Superior temporal gyrus (tissue), 1 donor: Measurements from ENCODE around the gene KDR.

Experiments used
- DNase-seq: peaks from one replicate; pipeline ENCODE4 v3.0.0-alpha.2; 2016; ENCODE audit errors: extremely low spot score

Gene KDR

GRCh38 chr4:55079451-55080173 lies 45.8 kb downstream of the KDR start:
- no peak for DNase-seq

- DNase-seq: no peak
Measured at GRCh38 chr4:55078987-55079386, 46.4 kb downstream of the KDR start.

GRCh38 chr4:55077577-55077976 lies 47.8 kb downstream of the KDR start:
- no peak for DNase-seq

- DNase-seq: no peak
Measured at GRCh38 chr4:55075823-55076716, 49.3 kb downstream of the KDR start.

- DNase-seq: no peak
Measured at GRCh38 chr4:55075376-55075775, 50.0 kb downstream of the KDR start.

GRCh38 chr4:55074386-55074785 lies 51.0 kb downstream of the KDR start:
- DNase-seq: no peak

- no peak for DNase-seq
Measured at GRCh38 chr4:55071951-55072350, 53.4 kb downstream of the KDR start.

- DNase-seq: no peak
Measured at GRCh38 chr4:55069248-55069647, 56.1 kb downstream of the KDR start.

GRCh38 chr4:55068522-55068921 lies 56.9 kb downstream of the KDR start:
- DNase-seq: no peak

GRCh38 chr4:55066018-55066417 lies 59.4 kb downstream of the KDR start:
- no peak for DNase-seq

GRCh38 chr4:55055529-55055928 lies 69.9 kb downstream of the KDR start:
- DNase-seq: no peak

- DNase-seq: no peak
Measured at GRCh38 chr4:55051532-55051931, 73.9 kb downstream of the KDR start.

GRCh38 chr4:55050418-55050950 lies 74.9 kb downstream of the KDR start:
- DNase-seq: no peak

- no peak for DNase-seq
Measured at GRCh38 chr4:55038176-55038890, 87.1 kb downstream of the KDR start.

GRCh38 chr4:55037728-55038127 lies 87.7 kb downstream of the KDR start:
- no peak for DNase-seq

- no peak for DNase-seq
Measured at GRCh38 chr4:55036405-55036804, 89.0 kb downstream of the KDR start.

- no peak for DNase-seq
Measured at GRCh38 chr4:55035892-55036291, 89.5 kb downstream of the KDR start.

GRCh38 chr4:55033296-55033695 lies 92.1 kb downstream of the KDR start:
- DNase-seq: no peak

GRCh38 chr4:55032788-55033187 lies 92.6 kb downstream of the KDR start:
- no peak for DNase-seq

GRCh38 chr4:55032179-55032578 lies 93.2 kb downstream of the KDR start:
- DNase-seq: no peak

GRCh38 chr4:55031158-55031557 lies 94.2 kb downstream of the KDR start:
- DNase-seq: no peak

- no peak for DNase-seq
Measured at GRCh38 chr4:55030589-55030988, 94.8 kb downstream of the KDR start.
